ENCODE results near the gene TCTN1.
"Not testable (repeated sequence)": the region's sequence is repeated elsewhere in the genome, so short reads cannot be mapped to it uniquely, and the experiment has no call there.

Gene TCTN1

GRCh38 chr12:110613771-110614684 lies at the start of gene TCTN1:
TSS of gene TCTN1 (plus strand) at chr12:110614129. CDS start at chr12:110614183, 54 bp downstream.
- TF ChIP-seq CTCF (IDR thresholded peaks at IDR 0.05; ENCODE audit: insufficient read depth, low read depth, low read length, missing control alignments), result no peak
- DNase-seq (ENCODE audit: low read depth), result peak; percentile 95
- peak within 1 kb of the TSS; percentile 76 for H3K4me3 ChIP-seq (ENCODE audit: low read length)

GRCh38 chr12:110564471-110564991 lies 49.4 kb upstream of the TCTN1 start:
- TF ChIP-seq CTCF (IDR thresholded peaks at IDR 0.05; ENCODE audit: insufficient read depth, low read depth, low read length, missing control alignments), result no peak
- DNase-seq (ENCODE audit: low read depth), result no peak
- no peak overlapping the region for H3K4me3 ChIP-seq (ENCODE audit: low read length)

GRCh38 chr12:110565894-110566871 lies 47.7 kb upstream of the TCTN1 start:
- no peak overlapping the region for H3K4me3 ChIP-seq (ENCODE audit: low read length)
- DNase-seq (ENCODE audit: low read depth), result peak; percentile 95
- no peak for TF ChIP-seq CTCF (IDR thresholded peaks at IDR 0.05; ENCODE audit: insufficient read depth, low read depth, low read length, missing control alignments)

- H3K4me3 ChIP-seq (ENCODE audit: low read length), result no peak overlapping the region
- no peak for DNase-seq (ENCODE audit: low read depth)
- TF ChIP-seq CTCF (IDR thresholded peaks at IDR 0.05; ENCODE audit: insufficient read depth, low read depth, low read length, missing control alignments), result no peak
Measured at GRCh38 chr12:110566993-110567392, 46.9 kb upstream of the TCTN1 start.

- no peak for TF ChIP-seq CTCF (IDR thresholded peaks at IDR 0.05; ENCODE audit: insufficient read depth, low read depth, low read length, missing control alignments)
- DNase-seq (ENCODE audit: low read depth), result no peak
- no peak overlapping the region for H3K4me3 ChIP-seq (ENCODE audit: low read length)
Measured at GRCh38 chr12:110568752-110569151, 45.2 kb upstream of the TCTN1 start.

- H3K4me3 ChIP-seq (ENCODE audit: low read length); DNase-seq (ENCODE audit: low read depth): not testable (repeated sequence)
Measured at GRCh38 chr12:110569838-110570237, 44.1 kb upstream of the TCTN1 start.

- not testable (repeated sequence) for DNase-seq (ENCODE audit: low read depth); H3K4me3 ChIP-seq (ENCODE audit: low read length)
Measured at GRCh38 chr12:110570798-110571197, 43.1 kb upstream of the TCTN1 start.

Data from epithelial cell of esophagus (primary cell).